Ascending aorta (tissue), 2 donors: Measurements from ENCODE around the gene ZNF865. TPM values are rescaled to one million over a fixed set of nuclear protein-coding genes. Genes with fewer than 3 reads are reported as not detected.

Experiments used
- DNase-seq, 2 donors: peaks; one replicate each; pipeline ENCODE4 v3.0.0-alpha.2; 2019; ENCODE audit warnings: low spot score in 2 of 2
- H3K27ac ChIP-seq, 2 donors: fragments of 200-600 bp; sonication (generic); one replicate each; pipeline ENCODE4 v1.5.1; 2016 to 2017; ENCODE audit warnings: mild to moderate bottlenecking in 1 of 2
- H3K27me3 ChIP-seq: fragments of 200-600 bp; sonication (generic); one replicate; pipeline ENCODE4 v1.5.1; 2017
- H3K36me3 ChIP-seq, 2 donors: fragments of 200-600 bp; sonication (generic); one replicate each; pipeline ENCODE4 v1.5.1; 2016
- H3K4me1 ChIP-seq, 2 donors: fragments of 200-600 bp; sonication (generic); one replicate each; pipeline ENCODE4 v1.5.1; 2016 to 2017; ENCODE audit warnings: mild to moderate bottlenecking in 1 of 2
- H3K4me3 ChIP-seq, 2 donors: fragments of 200-600 bp; sonication (generic); one replicate each; pipeline ENCODE4 v1.5.1; 2016 to 2017; ENCODE audit warnings: mild to moderate bottlenecking in 1 of 2
- H3K9me3 ChIP-seq, 2 donors: fragments of 200-600 bp; sonication (generic); one replicate each; pipeline ENCODE4 v1.5.1; 2016
- CTCF ChIP-seq, 3 experiments: fragments of 200-600 bp in 2 of 3; fragments of 450-650 bp in 1 of 3; sonication (generic) in 2 of 3; IDR thresholded peaks; one replicate each; pipeline ENCODE4 v1.5.1; 2016 to 2019; ENCODE audit warnings: antibody characterized with exemption in 3 of 3, mild to moderate bottlenecking in 1 of 3, moderate library complexity in 1 of 3
- intact Hi-C: fragments of 100-400 bp; cut with DNase I; formaldehyde crosslinking; loops from one replicate; pipeline ENCODE4 v1.15.1; 2023
- total RNA-seq: library from RNA; depleted of rRNA; stranded (reverse); fragments of >200 nt; gene quantifications from one replicate; pipeline ENCODE4 v1.1.0, GENCODE V29; 2016

ZNF865 gene
- total RNA-seq, 1 donor from 2014 or later: 22.0 TPM

DNA sequence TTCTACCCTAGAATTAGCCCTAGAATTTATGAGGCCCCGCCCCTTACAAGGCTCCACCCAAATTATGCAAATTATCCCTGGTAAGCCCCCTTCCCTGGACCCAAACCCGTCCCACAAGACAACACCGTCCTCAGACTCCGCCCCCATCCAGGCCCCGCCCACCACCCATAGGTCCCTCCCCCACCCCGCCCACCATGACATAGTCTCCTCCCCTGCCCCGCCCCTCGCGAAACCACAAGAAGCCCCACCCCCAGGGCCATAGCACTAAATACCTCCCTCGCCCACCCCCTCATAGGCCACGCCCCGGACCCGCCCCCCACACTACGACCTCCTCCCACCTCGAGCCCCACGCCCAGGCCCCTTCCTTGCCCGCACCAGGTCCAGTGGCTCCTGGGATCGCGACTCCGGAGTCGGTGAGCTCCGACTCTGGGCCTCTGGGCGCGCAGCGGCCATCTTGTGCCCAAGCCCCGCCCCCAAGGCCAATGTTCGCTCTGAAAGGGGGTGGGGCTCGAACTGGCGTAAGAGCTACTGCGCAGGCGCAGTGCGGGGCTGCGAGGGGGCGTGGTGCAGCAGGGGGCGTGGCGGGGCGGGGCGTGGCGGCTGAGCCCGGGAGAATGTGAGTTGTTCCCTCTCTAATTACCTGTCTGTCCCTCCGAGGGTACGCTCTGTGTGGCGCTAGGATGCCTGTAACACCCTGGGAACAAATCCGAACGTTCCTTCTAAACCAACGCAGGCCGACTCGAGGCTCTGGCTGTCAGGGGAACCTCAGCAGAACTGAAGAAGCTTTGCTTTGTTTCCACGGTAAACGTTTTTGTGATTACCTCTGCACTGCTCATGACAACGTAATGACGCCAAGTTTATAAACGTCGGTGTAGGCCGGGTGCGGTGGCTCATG lies 18.9 kb downstream of the ZNF865 start, which contains the start of gene ZNF784:
Gene ZNF784 (minus strand): TSS at position 458 of the 895 bp plus-strand sequence. CDS start 5 bp downstream, at position 453.
- H3K4me3 ChIP-seq: peak within 1 kb of the TSS; percentile 60 to 73
- intact Hi-C loops: loop anchor here (1.0 to 5.0 kb wide), 6 partner anchors 19 to 162 kb away; partner anchors contain the start of genes C19orf85, FIZ1, ISOC2 and U2AF2
- H3K9me3 ChIP-seq: no peaks in the 10 kb centered on the region
- H3K36me3 ChIP-seq: peaks cover 3 to 12% of the 10 kb centered on the region in 2 donors
- peaks cover 0 to 5% of the 10 kb centered on the region in 2 donors for H3K4me1 ChIP-seq
- TF ChIP-seq CTCF (IDR thresholded peaks at IDR 0.05): no peak
- H3K27me3 ChIP-seq: no peaks in the 10 kb centered on the region
- peak; percentile 67 to 95 for DNase-seq
- peak within 1 kb of the TSS; percentile 96 to 97 for H3K27ac ChIP-seq

DNA sequence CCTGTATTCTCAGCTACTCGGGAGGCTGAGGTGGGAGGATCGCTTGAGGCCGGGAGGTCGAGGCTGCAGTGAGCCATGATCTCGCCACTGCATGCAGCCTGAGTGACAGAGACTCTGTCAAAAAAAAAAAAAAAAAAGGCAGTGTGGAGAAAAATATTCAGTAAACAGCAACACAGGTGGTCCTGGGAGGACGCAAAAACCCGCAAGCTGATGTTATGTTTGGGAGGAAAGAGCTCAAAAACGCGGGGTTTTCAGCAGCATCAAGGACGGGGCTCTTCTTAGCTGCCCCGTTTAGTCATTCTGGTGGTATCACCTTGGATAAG lies 19.5 kb downstream of the ZNF865 start:
- Histone ChIP-seq H3K27ac (peak overlapping the region; percentile 96 to 97), H3K4me1 (peaks cover 0 to 5% of the 10 kb centered on the region in 2 donors), H3K36me3 (peaks cover 3 to 12% of the 10 kb centered on the region in 2 donors), H3K27me3 (no peaks in the 10 kb centered on the region), H3K9me3 (no peaks in the 10 kb centered on the region), H3K4me3 (peak overlapping the region; percentile 60 to 73)
- TF ChIP-seq CTCF (IDR thresholded peaks at IDR 0.05): no peak
- intact Hi-C loops: loop anchor here (2.0 kb wide), 3 partner anchors 30 to 108 kb away; partner anchors contain the start of genes U2AF2 and ZNF579
- no peak for DNase-seq

GRCh38 chr19:55626350-55626749 lies 20.9 kb downstream of the ZNF865 start:
- H3K27me3 ChIP-seq: no peaks in the 10 kb centered on the region
- peaks cover 0 to 5% of the 10 kb centered on the region in 2 donors for H3K4me1 ChIP-seq
- H3K4me3 ChIP-seq: no peak overlapping the region
- no peak for TF ChIP-seq CTCF (IDR thresholded peaks at IDR 0.05)
- intact Hi-C loops: no loop called here
- peaks cover under 1 to 12% of the 10 kb centered on the region in 2 donors for H3K36me3 ChIP-seq
- no peak overlapping the region for H3K27ac ChIP-seq
- H3K9me3 ChIP-seq: no peaks in the 10 kb centered on the region
- no peak for DNase-seq

- H3K4me3 ChIP-seq: no peak overlapping the region
- intact Hi-C loops: loop anchor here (1.0 to 2.0 kb wide), 2 partner anchors 21 to 116 kb away; no protein-coding TSS in a partner anchor
- no peaks in the 10 kb centered on the region for H3K27me3 ChIP-seq
- peak; percentile 82 to 90 (median 83) for TF ChIP-seq CTCF (IDR thresholded peaks at IDR 0.05)
- H3K36me3 ChIP-seq: no peaks in the 10 kb centered on the region
- H3K4me1 ChIP-seq: peaks cover 11 to 19% of the 10 kb centered on the region in 2 donors
- H3K27ac ChIP-seq: peak overlapping the region in 1 of 2 donors; percentile 44
- H3K9me3 ChIP-seq: no peaks in the 10 kb centered on the region
- DNase-seq: peak; percentile 59 to 98
These were observed 27.0 kb downstream of the ZNF865 start for GRCh38 chr19:55632463-55632834.

DNA sequence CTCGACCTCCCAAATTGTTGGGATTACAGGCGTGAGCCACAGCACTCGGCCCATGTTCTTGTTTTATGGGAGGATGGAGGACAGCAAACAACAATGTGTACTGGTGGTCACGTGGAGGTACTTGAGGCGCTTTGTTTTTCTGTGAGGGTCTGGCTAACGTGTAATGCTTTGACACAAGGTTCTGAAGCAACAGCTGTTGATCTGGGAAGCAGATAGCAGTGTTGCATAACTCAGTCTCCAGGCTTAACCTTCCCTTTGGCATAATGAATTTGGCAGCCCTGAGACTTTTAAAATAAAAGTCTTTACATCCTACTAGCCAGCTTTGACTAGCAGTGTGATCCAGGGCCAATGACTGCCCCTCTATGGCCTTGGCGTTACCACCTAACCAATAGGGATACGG lies 28.4 kb downstream of the ZNF865 start:
- TF ChIP-seq CTCF (IDR thresholded peaks at IDR 0.05): no peak
- no peaks in the 10 kb centered on the region for H3K27me3 ChIP-seq
- no peak for DNase-seq
- H3K4me1 ChIP-seq: peaks cover 11 to 29% of the 10 kb centered on the region in 2 donors
- H3K4me3 ChIP-seq: peak overlapping the region in 1 of 2 donors; percentile 92
- H3K27ac ChIP-seq: peak overlapping the region; percentile 98 to 100
- no peaks in the 10 kb centered on the region for H3K9me3 ChIP-seq
- H3K36me3 ChIP-seq: no peaks in the 10 kb centered on the region
- intact Hi-C loops: loop anchor here (2.0 kb wide), 2 partner anchors 53 to 117 kb away; partner anchors contain the start of gene ZNF579
